Renal pelvis (tissue), 4 donors: ENCODE data around the gene ZNF613. TPM values are rescaled to one million over a fixed set of nuclear protein-coding genes. Genes with fewer than 3 reads are reported as not detected.
"Not testable (repeated sequence)": the region's sequence is repeated elsewhere in the genome, so short reads cannot be mapped to it uniquely, and the experiment has no call there.

Experiments
- DNase-seq: peaks from one replicate; pipeline ENCODE4 v3.0.0-alpha.2; 2013
- polyA plus RNA-seq, 3 donors: library from polyadenylated mRNA; unstranded; fragments of 120-200 nt; gene quantifications; one replicate each; pipeline ENCODE4 v1.2.1, GENCODE V29; 2013; ENCODE audit not compliant: insufficient read length in 3 of 3

ZNF613 gene
- polyA plus RNA-seq, 3 donors: 12.7 to 15.1 (median 13.7) TPM

DNA sequence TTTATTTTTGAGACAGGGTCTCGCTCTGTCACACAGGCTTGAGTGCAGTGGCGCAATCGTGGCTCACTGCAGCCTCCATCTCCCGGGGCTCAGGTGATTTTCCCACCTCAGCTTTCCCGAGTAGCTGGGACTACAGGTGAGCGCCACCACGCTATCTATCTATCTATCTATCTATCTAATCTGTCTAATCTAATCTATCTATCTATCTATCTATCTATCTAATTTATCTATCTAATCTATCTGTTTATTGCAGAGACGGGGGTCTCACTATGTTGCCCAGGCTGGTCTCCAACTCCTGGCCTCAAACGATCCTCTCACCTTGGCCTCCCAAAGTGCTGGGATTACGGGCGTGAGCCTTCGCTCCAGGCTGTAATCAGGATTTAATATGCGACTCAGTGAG lies 587 bp downstream of the ZNF613 start:
- DNase-seq: no peak

DNA sequence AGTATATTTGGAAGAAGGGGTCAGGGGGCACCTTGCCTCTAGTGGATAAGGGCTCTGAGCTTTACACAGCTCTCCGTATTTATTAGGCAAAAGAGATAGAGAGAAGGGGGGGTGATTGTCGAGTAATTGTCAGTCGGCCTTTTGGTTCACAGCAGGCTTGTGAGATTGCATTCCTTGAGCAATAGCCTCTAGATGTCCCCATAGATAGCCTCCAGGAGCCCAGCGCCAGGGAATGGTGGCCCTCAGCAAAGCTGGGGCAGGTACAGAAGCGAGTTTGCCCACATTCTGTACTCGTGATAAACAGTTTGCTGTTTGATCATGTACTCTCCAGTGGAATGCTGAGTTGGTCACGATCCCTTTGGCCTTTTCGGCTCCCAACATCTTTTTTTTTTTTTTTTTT lies 4.6 kb downstream of the ZNF613 start:
- no peak for DNase-seq

DNA sequence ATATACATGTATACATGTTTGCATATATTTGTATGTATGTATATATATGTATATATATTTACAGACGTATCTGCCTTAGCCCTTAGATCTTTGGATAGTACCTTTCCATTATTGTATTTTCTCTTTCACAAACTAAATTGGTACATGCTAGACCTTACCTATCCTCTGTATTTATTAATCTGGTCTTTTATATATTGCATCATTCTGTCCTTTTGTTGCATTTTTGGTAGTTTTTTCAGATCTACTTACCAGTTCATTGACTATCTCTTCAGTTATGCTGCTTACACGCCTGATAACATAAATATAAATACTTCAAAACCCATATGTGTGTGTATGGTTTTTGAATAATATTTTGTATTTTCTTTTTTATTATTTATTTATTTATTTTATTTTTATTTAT lies 11.7 kb downstream of the ZNF613 start:
- no peak for DNase-seq

DNA sequence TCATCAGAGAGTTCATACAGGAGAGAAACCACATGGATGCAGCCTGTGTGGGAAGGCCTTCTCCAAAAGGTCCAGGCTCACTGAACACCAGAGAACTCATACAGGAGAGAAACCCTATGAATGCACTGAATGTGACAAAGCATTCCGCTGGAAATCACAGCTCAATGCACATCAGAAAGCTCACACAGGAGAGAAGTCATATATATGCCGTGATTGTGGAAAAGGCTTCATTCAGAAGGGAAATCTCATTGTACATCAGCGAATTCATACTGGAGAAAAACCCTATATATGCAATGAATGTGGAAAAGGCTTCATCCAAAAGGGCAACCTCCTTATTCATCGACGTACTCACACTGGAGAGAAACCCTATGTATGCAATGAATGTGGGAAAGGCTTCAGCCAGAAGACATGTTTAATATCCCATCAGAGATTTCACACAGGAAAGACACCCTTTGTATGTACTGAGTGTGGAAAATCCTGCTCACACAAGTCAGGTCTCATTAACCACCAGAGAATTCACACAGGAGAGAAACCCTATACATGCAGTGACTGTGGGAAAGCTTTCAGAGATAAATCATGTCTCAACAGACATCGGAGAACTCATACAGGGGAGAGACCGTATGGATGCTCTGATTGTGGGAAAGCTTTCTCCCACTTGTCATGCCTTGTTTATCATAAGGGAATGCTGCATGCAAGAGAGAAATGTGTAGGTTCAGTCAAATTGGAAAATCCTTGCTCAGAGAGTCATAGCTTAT lies 17.7 kb downstream of the ZNF613 start:
- DNase-seq: no peak

DNA sequence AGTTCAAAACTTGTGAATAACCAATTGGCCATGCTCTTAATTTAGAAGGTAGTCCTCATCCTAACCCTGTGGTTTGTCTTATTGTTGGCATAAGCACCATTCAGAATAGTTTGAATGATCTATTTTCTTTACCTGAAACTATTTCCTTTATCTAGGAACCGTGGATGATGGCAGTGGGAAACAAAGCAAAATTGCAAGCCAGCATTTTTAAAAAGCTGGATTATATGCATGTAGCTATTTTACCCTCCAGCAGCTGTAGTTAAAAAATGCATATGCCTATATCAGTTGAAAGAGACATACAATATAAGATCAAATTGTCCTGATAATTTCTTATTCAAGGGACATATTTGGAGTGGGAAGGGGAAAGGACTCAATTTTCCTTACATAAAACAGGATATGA lies 19.3 kb downstream of the ZNF613 start:
- DNase-seq: no peak

DNA sequence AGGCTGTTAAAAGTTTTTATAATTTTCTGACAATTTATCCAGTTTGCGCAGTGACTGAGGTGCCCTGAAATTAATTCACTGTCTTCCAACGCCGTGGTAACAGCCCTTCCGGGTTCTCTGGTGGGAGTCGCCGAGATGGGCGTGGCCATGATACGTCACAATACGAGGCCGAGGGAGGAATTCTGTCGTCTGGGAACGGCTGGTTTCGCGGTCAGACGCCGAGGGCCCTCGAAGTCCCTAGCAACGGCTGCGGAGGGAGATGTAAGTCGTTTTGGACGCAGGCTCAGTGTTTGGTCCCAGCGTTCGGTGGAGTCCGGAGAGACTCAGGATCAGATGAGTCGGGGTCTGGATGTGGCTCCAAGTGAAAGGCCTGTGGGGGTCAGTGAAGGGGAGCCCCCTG lies 21.7 kb downstream of the ZNF613 start:
- peak; percentile 74 for DNase-seq

DNA sequence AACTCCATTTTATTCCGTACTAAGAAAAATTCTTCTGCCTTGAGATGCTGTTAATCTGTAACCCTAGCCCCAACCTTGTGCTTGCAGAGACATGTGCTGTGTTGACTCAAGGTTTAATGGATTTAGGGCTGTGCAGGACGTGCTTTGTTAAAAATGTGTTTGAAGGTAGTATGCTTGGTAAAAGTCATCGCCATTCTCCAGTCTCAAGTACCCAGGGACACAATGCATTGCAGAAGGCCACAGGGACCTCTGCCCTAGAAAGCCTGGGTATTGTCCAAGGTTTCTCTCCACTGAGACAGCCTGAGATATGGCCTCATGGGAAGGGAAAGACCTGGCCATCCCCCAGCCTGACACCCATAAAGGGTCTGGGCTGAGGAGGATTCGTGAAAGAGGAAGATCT lies 30.6 kb downstream of the ZNF613 start:
- DNase-seq: not testable (repeated sequence)

DNA sequence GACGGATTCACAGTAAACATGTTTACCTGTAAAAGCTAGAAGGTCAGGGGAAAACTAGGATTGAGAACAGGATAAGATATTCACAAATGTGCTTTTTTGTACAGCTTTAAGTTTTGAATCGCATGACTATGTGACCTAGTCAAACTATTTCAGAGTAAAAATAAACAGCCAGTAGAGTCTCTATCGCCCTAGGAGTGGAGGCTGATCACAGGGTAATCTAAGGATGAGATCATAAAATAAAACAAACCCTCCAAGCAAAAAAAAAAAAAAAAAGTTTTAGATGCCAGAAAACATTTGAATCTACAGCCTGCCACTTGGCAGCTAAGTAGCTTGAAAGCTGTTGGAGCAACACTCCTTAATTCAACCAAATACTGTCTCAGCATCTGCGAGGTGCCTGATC lies 32.5 kb downstream of the ZNF613 start:
- no peak for DNase-seq

DNA sequence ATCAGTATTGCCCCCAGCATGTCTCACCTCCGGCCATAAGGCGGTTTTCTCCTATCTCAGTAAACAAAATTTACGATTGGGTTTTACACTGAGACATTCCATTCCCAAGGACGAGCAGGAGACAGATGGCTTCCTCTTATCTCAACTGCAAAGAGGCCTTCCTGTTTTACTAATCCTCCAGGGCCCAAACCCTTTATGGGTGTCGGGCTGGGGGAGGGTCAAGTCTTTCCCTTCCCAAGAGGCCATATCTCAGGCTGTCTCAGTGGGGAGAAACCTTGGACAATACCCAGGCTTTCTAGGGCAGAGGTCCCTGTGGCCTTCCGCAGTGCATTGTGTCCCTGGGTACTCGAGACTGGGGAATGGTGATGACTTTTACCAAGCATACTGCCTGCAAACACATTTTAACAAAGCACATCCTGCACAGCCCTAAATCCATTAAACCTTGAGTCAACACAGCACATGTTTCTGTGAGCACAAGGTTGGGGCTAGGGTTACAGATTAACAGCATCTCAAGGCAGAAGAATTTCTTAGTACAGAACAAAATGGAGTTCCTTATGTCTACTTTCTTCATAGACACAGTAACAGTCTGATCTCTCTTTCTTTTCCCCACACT lies 33.5 kb downstream of the ZNF613 start:
- DNase-seq: not testable (repeated sequence)

DNA sequence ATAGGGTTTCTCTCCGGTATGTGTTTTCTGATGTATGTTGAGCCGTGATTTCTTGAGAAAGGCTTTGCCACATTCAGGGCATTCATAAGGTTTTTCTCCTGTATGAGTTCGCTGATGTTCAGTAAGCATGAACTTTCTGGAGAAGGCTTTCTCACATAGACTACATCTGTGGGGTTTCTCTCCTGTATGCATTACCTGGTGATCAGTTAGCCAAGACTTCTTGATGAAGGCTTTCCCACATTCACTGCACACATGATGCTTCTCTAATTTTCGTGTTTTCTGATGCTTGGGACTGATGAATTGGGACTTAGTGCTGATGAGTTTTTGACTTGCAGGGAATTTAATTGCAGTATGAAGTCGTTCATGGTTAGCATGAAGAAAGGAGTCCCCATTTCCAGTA lies 38.3 kb downstream of the ZNF613 start:
- no peak for DNase-seq

DNA sequence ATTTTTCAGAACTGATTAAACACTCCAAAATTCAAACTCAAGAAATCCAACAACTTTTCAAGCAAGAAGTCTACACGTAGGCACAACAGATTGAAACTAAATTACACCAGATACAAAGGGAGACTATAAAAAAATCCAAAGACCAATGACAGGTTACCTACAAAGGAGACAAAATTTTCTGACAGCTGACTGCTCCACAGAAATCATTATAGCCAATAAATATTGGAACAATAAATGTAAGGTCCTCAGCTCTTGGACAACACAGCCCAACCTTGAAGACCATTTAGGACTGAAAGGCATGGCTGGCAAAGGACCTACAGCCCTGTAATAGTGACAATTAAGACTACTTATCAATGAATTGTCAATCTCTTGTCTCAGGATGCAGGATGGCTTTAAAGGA lies 43.4 kb downstream of the ZNF613 start:
- DNase-seq: no peak

DNA sequence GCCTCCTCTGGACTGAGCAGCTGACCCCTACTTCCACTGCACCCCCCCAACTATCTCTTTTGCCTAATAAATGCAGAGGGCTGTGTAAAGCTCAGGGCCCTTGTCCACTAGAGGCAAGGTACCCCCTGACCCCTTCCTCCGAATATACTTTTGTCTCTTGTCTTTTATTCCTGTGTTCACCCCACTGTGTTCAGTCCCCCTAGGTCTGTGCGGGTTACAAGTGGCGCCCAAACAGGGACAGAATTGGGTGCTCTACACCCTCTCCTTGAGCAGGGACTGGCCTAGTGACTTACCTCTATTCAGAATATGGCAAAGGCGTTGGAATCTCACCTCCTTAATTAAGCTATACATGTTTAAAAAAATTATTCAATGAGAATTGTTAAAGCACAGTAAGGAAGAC lies 44.4 kb downstream of the ZNF613 start:
- no peak for DNase-seq

DNA sequence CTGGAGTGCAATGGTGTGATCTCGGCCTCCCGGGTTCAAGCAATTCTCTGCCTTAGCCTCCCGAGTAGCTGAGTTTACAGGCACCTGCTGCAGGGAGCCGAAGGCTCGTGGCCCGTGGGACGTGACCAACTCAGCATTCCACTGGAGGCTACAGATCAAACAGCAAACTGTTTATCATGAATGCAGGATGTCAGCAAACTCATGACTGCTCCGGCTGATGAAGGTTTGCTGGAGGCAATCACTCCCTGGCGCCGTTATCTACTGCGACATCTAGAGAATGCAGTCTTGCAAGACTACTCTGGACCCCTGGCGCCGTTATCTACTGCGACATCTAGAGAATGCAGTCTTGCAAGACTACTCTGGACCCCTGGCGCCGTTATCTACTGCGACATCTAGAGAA lies 48.5 kb downstream of the ZNF613 start:
- DNase-seq: not testable (repeated sequence)

DNA sequence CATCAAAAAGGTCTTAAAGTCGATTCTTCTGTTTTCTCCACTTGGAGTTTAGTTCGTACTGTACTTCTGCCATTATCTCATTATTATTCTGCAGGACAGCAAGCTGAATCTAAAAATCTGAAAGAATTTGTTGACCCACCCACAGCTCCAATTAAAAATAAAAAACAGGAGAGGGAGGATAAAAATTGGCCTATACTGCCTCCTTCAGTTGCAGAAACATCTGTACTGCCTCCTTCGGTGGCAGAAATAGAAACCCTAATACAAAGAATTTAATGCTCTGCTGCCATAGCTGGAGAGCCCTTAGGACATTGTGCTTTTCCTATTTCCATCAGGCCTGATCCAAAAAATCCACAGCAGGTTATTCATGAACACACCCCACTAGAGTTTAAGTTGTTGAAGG lies 49.6 kb downstream of the ZNF613 start:
- no peak for DNase-seq

DNA sequence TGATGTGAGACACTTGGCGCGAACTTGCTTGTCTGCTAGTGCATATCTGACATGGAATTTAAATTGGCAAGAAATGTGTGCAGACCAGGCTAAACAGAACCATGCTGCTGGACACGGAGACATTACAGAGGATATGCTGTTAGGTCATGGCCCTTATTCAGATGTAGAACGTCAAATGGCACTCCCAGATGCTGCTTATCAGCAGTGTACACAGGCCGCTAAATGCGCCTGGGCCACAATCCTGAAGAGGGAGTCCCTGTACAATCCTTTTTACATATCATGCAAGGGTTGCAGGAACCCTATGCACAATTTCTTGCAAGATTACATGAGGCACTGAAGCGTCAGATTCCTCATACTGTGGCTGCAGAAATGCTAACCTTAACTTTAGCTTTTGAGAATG lies 50.1 kb downstream of the ZNF613 start:
- DNase-seq: no peak

DNA sequence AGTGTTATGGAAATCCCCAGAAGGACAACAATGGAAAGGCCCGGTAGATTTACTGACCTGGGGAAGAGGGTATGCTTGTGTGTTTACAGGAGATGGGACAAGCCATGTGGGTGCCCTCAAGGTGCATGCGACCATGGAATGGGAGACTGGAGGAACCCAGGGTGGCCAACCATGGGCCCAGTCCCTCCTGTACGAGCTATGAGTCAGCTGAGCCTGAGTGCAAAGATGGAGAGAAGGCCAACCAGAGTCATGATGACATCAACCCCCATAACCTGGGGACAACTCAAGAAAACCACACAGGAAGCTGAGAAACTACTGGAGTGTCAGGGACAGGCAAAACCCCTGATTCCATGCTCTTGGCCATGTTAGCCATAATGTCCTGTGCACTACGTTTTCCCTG lies 51.6 kb downstream of the ZNF613 start:
- no peak for DNase-seq

DNA sequence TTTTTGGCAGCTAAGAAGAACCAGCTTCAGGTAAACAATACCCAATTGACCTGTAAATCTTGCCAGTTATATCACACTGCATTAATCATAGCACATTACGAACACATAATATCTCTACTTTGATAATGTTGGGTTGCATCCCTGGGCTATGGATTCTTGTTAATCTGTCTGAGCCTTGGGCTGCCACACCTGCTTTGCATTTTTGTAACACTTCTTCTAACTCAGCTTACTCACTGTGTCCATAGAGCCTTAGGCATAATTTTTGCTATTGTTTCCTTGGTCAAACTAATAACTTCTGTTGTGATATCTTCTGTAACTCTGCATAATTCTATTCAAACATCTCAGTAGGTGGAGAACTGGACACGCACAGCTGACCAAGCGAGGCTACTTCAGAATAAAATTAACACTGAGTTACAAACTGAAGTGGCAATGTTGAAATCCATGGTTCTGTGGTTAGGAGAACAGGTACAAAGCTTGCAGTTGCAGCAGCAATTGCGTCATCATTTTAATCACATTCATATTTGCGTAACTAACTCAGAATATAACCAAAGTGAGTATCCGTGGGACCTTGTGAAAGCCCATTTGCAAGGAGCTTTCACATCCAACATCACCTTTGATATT lies 53.0 kb downstream of the ZNF613 start:
- no peak for DNase-seq

DNA sequence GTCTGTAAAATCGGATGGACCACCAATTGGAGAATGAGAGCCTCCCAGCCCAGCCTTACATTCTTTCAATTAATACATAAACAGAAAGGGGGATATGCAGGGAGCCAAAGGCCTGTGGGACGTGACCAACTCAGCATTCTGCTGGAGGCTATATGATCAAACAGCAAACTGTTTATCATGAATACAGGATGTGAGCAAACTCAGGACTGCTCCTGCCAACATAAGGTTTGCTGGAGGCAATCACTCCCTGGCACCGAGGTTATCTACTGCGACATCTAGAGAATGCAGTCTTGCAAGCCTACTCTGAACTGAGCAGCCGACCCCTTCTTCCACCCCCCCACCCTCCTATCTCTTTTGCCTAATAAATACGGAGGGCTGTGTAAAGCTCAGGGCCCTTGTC lies 53.7 kb downstream of the ZNF613 start:
- DNase-seq: not testable (repeated sequence)

DNA sequence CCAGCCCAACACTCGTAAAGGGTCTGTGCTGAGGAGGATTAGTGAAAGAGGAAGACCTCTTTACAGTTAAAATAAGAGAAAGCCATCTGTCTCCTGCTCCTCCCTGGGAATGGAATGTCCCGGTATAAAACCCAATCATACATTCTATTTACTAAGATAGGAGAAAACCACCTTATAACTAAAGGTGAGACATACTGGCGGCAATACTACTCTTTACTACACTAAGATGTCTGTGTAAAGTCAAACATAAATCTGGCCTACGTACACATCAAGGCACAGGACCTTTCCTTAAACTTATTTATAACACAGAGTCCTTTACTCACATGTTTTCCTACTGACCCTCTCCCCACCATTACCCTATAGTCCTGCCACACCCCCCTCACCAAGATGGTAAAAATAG lies 56.1 kb downstream of the ZNF613 start:
- no peak for DNase-seq

DNA sequence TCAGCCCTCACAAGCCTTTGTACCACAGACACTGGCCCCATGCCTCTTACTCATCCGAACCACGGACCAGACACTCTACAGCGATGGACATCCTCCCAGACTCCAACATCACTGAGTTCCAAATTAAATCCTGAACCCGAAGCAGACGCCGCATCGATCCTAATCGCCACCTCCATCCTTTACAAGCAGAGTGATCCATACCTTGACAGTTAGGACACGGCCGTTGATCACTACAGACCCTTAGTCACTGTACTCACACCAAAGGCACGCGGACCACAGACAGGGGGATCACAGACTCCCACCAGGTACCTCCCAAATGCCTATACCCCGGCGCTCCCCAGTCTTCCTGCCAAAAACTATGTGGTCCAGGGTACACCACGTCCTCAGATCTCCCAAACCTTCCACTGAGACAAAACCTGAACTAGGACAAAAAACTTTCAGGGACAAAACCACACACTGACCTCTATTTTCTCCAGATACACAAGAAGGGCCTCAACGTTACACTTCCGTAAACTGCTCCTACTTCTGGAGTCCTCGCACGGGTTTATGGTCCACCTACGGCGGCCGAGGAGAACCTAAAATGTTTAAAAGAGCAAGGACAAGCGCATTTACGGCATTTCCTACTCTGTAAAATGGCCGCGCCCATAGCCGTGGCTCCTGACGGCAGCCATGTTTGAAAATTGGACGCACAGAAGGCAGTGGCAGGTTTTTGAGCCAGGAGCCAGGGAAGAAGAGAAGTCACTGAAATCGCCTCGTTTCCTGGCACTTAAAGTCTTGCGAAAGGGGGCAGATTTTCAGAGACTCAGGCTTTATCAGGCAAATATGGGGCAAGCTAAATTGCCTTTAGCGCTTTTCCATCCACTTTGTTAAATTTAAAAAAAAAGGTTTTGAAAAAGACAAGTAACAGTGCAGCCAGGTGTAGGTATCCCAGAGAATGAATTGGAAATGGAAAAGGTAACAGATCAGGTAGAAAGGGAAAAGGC lies 59.3 kb downstream of the ZNF613 start, which contains the start of gene ZNF350:
TSS of gene ZNF350 (minus strand) at position 532 of the 983 bp plus-strand sequence. CDS start 12,480 bp downstream, outside the sequence.
- peak; percentile 97 for DNase-seq

DNA sequence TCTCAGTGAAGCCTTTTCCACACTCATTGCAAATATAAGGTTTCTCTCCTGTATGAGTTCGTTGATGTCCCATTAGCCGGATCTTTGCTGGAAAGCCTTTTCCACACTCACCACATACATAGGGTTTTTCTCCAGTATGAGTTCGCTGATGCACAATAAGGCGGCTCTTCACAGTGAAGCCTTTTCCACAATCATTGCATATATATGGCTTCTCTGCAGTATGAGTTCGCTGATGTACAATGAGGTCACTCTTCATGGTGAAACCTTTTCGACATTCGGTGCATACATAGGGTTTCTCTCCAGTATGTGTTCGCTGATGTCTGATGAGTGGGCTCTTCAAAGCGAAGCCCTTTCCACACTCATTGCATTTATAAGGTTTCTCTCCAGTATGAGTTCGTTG lies 66.2 kb downstream of the ZNF613 start:
- no peak for DNase-seq

DNA sequence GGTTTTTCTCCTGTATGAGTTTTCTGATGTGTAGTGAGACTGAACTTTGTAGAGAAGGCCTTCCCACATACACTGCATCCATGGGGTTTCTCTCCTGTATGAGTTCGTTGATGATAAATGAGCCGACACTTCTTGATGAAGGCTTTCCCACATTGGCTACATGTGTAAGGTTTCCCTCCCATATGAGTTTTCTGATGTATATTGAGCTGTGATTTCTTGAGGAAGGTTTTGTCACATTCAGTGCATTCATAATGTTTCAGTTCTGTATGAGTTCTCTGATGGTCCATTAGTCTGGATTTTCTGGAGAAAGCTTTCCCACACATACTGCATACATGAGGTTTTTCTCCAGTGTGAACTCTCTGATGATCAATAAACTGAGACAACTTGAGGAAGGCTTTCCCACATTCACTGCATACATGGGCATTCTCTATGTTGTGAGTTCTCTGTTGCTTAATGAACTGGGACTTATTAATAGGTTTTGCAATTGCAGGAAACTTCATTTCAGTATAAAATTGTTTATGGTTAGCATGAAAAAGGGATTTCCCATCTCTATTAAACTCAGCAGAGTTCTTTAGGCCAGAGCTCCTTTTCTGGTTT lies 66.9 kb downstream of the ZNF613 start:
- DNase-seq: no peak
